H54 (cell line): Measurements from ENCODE around the gene MBP.

ENCODE experiments used
- DNase-seq: peaks from one replicate; pipeline ENCODE4 v3.0.0; 2011; ENCODE audit warnings: low spot score, mixed read lengths; ENCODE audit not compliant: insufficient read length
- FAIRE-seq: peaks from 3 replicates; lab custom pipeline; 2011; peaks lifted over from hg19 to GRCh38; lab: Jason Lieb, UNC
- POLR2A ChIP-seq: IDR thresholded peaks from 2 replicates; pipeline ENCODE4 v1.6.1; 2011; ENCODE audit warnings: low read depth, mild to moderate bottlenecking, low read length

MBP gene

DNA sequence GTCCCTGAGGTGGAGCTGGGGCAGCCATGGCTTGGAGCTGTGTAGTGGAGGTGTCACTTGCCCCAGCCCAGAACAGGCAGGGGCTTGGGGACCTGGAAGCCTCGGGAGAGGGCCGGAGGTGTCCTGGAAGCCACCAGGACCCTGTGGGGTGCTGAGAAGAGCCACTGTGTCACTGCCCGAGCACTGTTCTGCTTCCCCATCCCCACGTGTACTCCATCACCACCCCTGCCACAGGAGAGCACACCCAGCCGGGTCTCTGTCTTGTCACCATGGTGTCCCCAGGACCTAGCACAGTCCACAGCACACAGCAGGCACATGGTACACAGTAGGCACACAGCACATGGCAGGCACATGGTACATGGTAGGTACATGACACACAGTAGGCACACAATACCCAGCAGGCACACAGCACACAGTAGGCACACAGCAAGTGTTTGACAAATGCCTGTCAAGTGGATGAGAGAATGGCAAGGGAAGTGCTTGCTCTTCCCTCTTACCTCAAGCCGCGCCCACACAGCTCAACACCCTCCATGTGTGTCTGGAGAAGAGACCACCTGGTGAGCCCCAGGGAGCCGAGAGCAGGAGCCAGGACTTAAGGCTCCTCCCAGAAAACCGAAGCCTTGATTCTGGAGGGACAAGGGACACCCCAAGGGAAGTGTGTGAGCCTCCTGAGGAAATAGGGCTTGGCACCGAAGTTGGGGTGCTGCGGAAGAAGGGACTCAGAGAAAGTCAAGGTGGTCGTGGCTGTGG lies 13.3 kb downstream of the MBP start:
- no peak for TF ChIP-seq POLR2A
- no peak for DNase-seq
- FAIRE-seq = no peak

GRCh38 chr18:77118256-77119090 lies 14.1 kb downstream of the MBP start:
- no peak for DNase-seq
- no peak for FAIRE-seq
- no peak for TF ChIP-seq POLR2A

- FAIRE-seq (no peak), DNase-seq (no peak)
- TF ChIP-seq POLR2A = no peak
These were observed 16.1 kb downstream of the MBP start for GRCh38 chr18:77116201-77117080.

GRCh38 chr18:77115192-77115953 lies 17.2 kb downstream of the MBP start:
- FAIRE-seq = no peak
- DNase-seq = no peak

DNA sequence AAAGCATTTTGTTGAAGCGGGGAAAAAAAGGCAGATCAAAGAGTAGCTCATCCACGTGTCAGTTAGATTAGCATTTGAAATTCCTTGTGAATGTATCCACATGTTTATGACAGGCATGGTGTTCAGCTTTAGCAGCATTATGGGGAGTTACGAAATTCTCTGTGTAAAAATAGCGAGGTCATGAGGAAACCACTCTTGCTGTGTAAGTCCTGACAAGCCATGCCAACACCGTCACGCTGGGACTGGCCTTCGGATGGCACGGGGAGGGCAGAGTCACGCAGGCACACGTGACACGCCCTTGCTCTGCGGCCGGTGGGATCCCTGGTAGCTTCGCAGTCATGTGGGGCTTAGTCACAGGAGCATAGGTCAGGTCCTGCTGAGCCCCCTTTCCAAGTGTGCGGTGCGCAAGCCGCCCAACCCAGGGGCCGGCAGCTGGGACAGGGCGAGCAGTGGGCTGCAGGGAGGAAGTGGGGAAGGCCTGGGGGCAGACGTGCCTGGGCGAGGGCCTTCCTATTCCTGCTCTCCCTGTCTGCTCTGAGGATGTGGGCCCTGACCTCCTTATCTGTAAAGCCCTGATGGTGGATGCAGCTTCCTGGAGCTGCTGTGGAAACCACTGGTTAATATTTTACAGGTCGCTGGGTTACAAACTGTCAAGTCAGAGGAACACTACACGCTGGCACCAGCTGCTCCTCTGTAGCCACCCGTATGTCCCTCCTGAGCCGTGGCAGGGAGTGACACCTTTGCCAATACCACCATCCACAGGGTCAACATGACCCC lies 18.0 kb downstream of the MBP start:
- FAIRE-seq = no peak
- TF ChIP-seq POLR2A = no peak
- DNase-seq = no peak

More at GRCh38 chr18:77115192-77115953, 17.2 kb downstream of the MBP start:
- TF ChIP-seq POLR2A = no peak

DNA sequence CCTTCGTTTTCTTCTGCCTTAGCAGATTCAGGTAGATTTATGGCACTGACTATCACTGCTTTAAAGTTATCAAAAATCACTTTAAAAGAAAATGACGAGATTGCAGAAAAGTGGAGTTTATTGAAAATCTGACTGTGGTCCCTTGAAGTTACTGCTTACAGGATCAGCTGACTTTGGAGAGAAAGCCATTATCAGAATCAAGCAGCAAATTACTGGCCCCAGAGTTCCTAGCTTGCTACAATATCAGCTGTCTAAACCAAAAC lies 18.5 kb downstream of the MBP start:
- no peak for FAIRE-seq
- DNase-seq = no peak
- TF ChIP-seq POLR2A = no peak

GRCh38 chr18:77113361-77114151 lies 19.0 kb downstream of the MBP start:
- FAIRE-seq (no peak), DNase-seq (no peak)
- no peak for TF ChIP-seq POLR2A

GRCh38 chr18:77112747-77113092 lies 19.9 kb downstream of the MBP start:
- DNase-seq (no peak), FAIRE-seq (no peak)
- TF ChIP-seq POLR2A = no peak

GRCh38 chr18:77111951-77112746 lies 20.4 kb downstream of the MBP start:
- FAIRE-seq = no peak
- DNase-seq = no peak

DNA sequence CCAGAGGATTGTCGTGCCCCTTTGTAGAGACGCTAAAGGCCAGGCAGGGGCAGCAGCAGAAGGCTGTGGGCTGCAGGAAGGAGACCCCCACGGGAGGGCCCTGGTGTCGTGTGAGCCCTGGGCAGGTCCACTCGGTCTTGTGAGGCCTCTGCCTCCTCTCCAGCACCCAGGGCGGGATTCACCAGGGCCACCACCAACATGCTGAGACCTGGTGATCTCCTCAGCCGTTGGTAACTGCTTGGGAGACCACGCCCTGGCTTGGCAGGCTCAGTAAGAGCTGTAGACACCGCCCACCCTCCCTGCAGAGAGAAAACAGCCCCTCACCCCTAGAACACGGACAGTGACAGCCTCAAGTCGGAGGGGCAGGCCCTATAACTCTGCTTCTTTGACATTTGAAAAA lies 21.1 kb downstream of the MBP start:
- DNase-seq (no peak), FAIRE-seq (no peak)
- no peak for TF ChIP-seq POLR2A

More at GRCh38 chr18:77111951-77112746, 20.4 kb downstream of the MBP start:
- no peak for TF ChIP-seq POLR2A

- DNase-seq (no peak), FAIRE-seq (no peak)
- TF ChIP-seq POLR2A = no peak
These were observed 21.6 kb downstream of the MBP start for GRCh38 chr18:77110936-77111335.
